ENCODE data around the gene TXNL4B. TPM values are rescaled to one million over a fixed set of nuclear protein-coding genes. Genes with fewer than 3 reads are reported as not detected.

TXNL4B gene
- polyA plus RNA-seq, 2 donors: 4.5 to 6.0 TPM

- WGBS, 2 donors: 75 to 79% methylated on average over 7 of the region's 7 CpGs
- Histone ChIP-seq H3K9me3 (ENCODE audit: control insufficient read depth in 2 of 2, insufficient read depth in 1 of 2, low read depth in 1 of 2, low read length in 1 of 2) (no peaks in the 10 kb centered on the region), H3K4me3 (ENCODE audit: low read depth in 1 of 2, low read length in 2 of 2) (no peak overlapping the region), H3K4me1 (ENCODE audit: control insufficient read depth in 2 of 2, insufficient read depth in 2 of 2, low read length in 1 of 2) (no peaks in the 10 kb centered on the region), H3K27me3 (ENCODE audit: control insufficient read depth in 1 of 2, insufficient read depth in 2 of 2, low read length in 2 of 2) (no peaks in the 10 kb centered on the region), H3K27ac (ENCODE audit: low read depth in 2 of 2, low read length in 1 of 2) (no peak overlapping the region), H3K36me3 (ENCODE audit: control insufficient read depth in 2 of 2, insufficient read depth in 2 of 2, low read length in 1 of 2) (peaks cover 24 to 42% of the 10 kb centered on the region in 2 donors)
These were observed 19.6 kb upstream of the TXNL4B start for GRCh38 chr16:72112906-72113615.

GRCh38 chr16:72112452-72112792, 19.0 kb upstream of the TXNL4B start:
- WGBS, 2 donors: 86 to 90% methylated on average over 15 of the region's 15 CpGs
- Histone ChIP-seq H3K27me3 (ENCODE audit: control insufficient read depth in 1 of 2, insufficient read depth in 2 of 2, low read length in 2 of 2) (no peaks in the 10 kb centered on the region), H3K36me3 (ENCODE audit: control insufficient read depth in 2 of 2, insufficient read depth in 2 of 2, low read length in 1 of 2) (peaks cover 26 to 47% of the 10 kb centered on the region in 2 donors)

GRCh38 chr16:72111657-72112451, 18.4 kb upstream of the TXNL4B start:
- Histone ChIP-seq H3K9me3 (ENCODE audit: control insufficient read depth in 2 of 2, insufficient read depth in 1 of 2, low read depth in 1 of 2, low read length in 1 of 2) (no peaks in the 10 kb centered on the region), H3K27ac (ENCODE audit: low read depth in 2 of 2, low read length in 1 of 2) (no peak overlapping the region), H3K4me1 (ENCODE audit: control insufficient read depth in 2 of 2, insufficient read depth in 2 of 2, low read length in 1 of 2) (no peaks in the 10 kb centered on the region), H3K36me3 (ENCODE audit: control insufficient read depth in 2 of 2, insufficient read depth in 2 of 2, low read length in 1 of 2) (peaks cover 26 to 50% of the 10 kb centered on the region in 2 donors), H3K4me3 (ENCODE audit: low read depth in 1 of 2, low read length in 2 of 2) (no peak overlapping the region), H3K27me3 (ENCODE audit: control insufficient read depth in 1 of 2, insufficient read depth in 2 of 2, low read length in 2 of 2) (no peaks in the 10 kb centered on the region)
- WGBS, 2 donors: 84 to 85% methylated on average over 19 of the region's 19 CpGs

More at GRCh38 chr16:72112452-72112792, 19.0 kb upstream of the TXNL4B start:
- H3K4me1 ChIP-seq (ENCODE audit: control insufficient read depth in 2 of 2, insufficient read depth in 2 of 2, low read length in 1 of 2): no peaks in the 10 kb centered on the region
- H3K27ac ChIP-seq (ENCODE audit: low read depth in 2 of 2, low read length in 1 of 2): no peak overlapping the region
- no peak overlapping the region for H3K4me3 ChIP-seq (ENCODE audit: low read depth in 1 of 2, low read length in 2 of 2)
- no peaks in the 10 kb centered on the region for H3K9me3 ChIP-seq (ENCODE audit: control insufficient read depth in 2 of 2, insufficient read depth in 1 of 2, low read depth in 1 of 2, low read length in 1 of 2)

GRCh38 chr16:72110662-72111615, 17.5 kb upstream of the TXNL4B start:
- Histone ChIP-seq H3K9me3 (ENCODE audit: control insufficient read depth in 2 of 2, insufficient read depth in 1 of 2, low read depth in 1 of 2, low read length in 1 of 2) (no peaks in the 10 kb centered on the region), H3K4me1 (ENCODE audit: control insufficient read depth in 2 of 2, insufficient read depth in 2 of 2, low read length in 1 of 2) (no peaks in the 10 kb centered on the region), H3K36me3 (ENCODE audit: control insufficient read depth in 2 of 2, insufficient read depth in 2 of 2, low read length in 1 of 2) (peaks cover 26 to 53% of the 10 kb centered on the region in 2 donors), H3K4me3 (ENCODE audit: low read depth in 1 of 2, low read length in 2 of 2) (no peak overlapping the region), H3K27me3 (ENCODE audit: control insufficient read depth in 1 of 2, insufficient read depth in 2 of 2, low read length in 2 of 2) (no peaks in the 10 kb centered on the region), H3K27ac (ENCODE audit: low read depth in 2 of 2, low read length in 1 of 2) (no peak overlapping the region)
- WGBS, 2 donors: 96 to 98% methylated on average over 23 of the region's 23 CpGs

GRCh38 chr16:72109966-72110530, 16.6 kb upstream of the TXNL4B start:
- Histone ChIP-seq H3K4me3 (ENCODE audit: low read depth in 1 of 2, low read length in 2 of 2) (no peak overlapping the region), H3K27ac (ENCODE audit: low read depth in 2 of 2, low read length in 1 of 2) (no peak overlapping the region), H3K36me3 (ENCODE audit: control insufficient read depth in 2 of 2, insufficient read depth in 2 of 2, low read length in 1 of 2) (peaks cover 35 to 62% of the 10 kb centered on the region in 2 donors), H3K4me1 (ENCODE audit: control insufficient read depth in 2 of 2, insufficient read depth in 2 of 2, low read length in 1 of 2) (no peaks in the 10 kb centered on the region), H3K9me3 (ENCODE audit: control insufficient read depth in 2 of 2, insufficient read depth in 1 of 2, low read depth in 1 of 2, low read length in 1 of 2) (no peaks in the 10 kb centered on the region), H3K27me3 (ENCODE audit: control insufficient read depth in 1 of 2, insufficient read depth in 2 of 2, low read length in 2 of 2) (no peaks in the 10 kb centered on the region)
- WGBS, 2 donors: 91 to 92% methylated on average over 12 of the region's 12 CpGs

- no peaks in the 10 kb centered on the region for H3K27me3 ChIP-seq (ENCODE audit: control insufficient read depth in 1 of 2, insufficient read depth in 2 of 2, low read length in 2 of 2)
- H3K36me3 ChIP-seq (ENCODE audit: control insufficient read depth in 2 of 2, insufficient read depth in 2 of 2, low read length in 1 of 2): peaks cover 42 to 69% of the 10 kb centered on the region in 2 donors
- no peaks in the 10 kb centered on the region for H3K9me3 ChIP-seq (ENCODE audit: control insufficient read depth in 2 of 2, insufficient read depth in 1 of 2, low read depth in 1 of 2, low read length in 1 of 2)
- WGBS, 2 donors: 93 to 94% methylated on average over 12 of the region's 12 CpGs
- no peaks in the 10 kb centered on the region for H3K4me1 ChIP-seq (ENCODE audit: control insufficient read depth in 2 of 2, insufficient read depth in 2 of 2, low read length in 1 of 2)
- no peak overlapping the region for H3K27ac ChIP-seq (ENCODE audit: low read depth in 2 of 2, low read length in 1 of 2)
- H3K4me3 ChIP-seq (ENCODE audit: low read depth in 1 of 2, low read length in 2 of 2): no peak overlapping the region
These were observed 15.9 kb upstream of the TXNL4B start for GRCh38 chr16:72109300-72109699.

GRCh38 chr16:72108353-72109102, 15.1 kb upstream of the TXNL4B start:
- Histone ChIP-seq H3K36me3 (ENCODE audit: control insufficient read depth in 2 of 2, insufficient read depth in 2 of 2, low read length in 1 of 2) (peaks cover 49 to 77% of the 10 kb centered on the region in 2 donors), H3K27me3 (ENCODE audit: control insufficient read depth in 1 of 2, insufficient read depth in 2 of 2, low read length in 2 of 2) (no peaks in the 10 kb centered on the region), H3K9me3 (ENCODE audit: control insufficient read depth in 2 of 2, insufficient read depth in 1 of 2, low read depth in 1 of 2, low read length in 1 of 2) (no peaks in the 10 kb centered on the region), H3K4me1 (ENCODE audit: control insufficient read depth in 2 of 2, insufficient read depth in 2 of 2, low read length in 1 of 2) (no peaks in the 10 kb centered on the region), H3K27ac (ENCODE audit: low read depth in 2 of 2, low read length in 1 of 2) (no peak overlapping the region), H3K4me3 (ENCODE audit: low read depth in 1 of 2, low read length in 2 of 2) (no peak overlapping the region)
- WGBS, 2 donors: 84 to 88% methylated on average over 16 of the region's 16 CpGs

- 91 to 94% methylated on average over 17 of the region's 17 CpGs for WGBS, 2 donors
- H3K4me1 ChIP-seq (ENCODE audit: control insufficient read depth in 2 of 2, insufficient read depth in 2 of 2, low read length in 1 of 2): no peaks in the 10 kb centered on the region
- H3K27me3 ChIP-seq (ENCODE audit: control insufficient read depth in 1 of 2, insufficient read depth in 2 of 2, low read length in 2 of 2): no peaks in the 10 kb centered on the region
- H3K9me3 ChIP-seq (ENCODE audit: control insufficient read depth in 2 of 2, insufficient read depth in 1 of 2, low read depth in 1 of 2, low read length in 1 of 2): no peaks in the 10 kb centered on the region
- H3K27ac ChIP-seq (ENCODE audit: low read depth in 2 of 2, low read length in 1 of 2): no peak overlapping the region
- H3K36me3 ChIP-seq (ENCODE audit: control insufficient read depth in 2 of 2, insufficient read depth in 2 of 2, low read length in 1 of 2): peaks cover 59 to 84% of the 10 kb centered on the region in 2 donors
- no peak overlapping the region for H3K4me3 ChIP-seq (ENCODE audit: low read depth in 1 of 2, low read length in 2 of 2)
These were observed 14.0 kb upstream of the TXNL4B start for GRCh38 chr16:72107371-72107770.

Data from esophagus (tissue), 2 donors.